HT1080 (cell line): ENCODE results near the gene RUNX3. TPM values are rescaled to one million over a fixed set of nuclear protein-coding genes. Genes with fewer than 3 reads are reported as not detected.

Source experiments
- DNase-seq: peaks from one replicate; pipeline ENCODE4 v3.0.0-alpha.2; 2015; ENCODE audit warnings: low read depth
- total RNA-seq: library from RNA; depleted of rRNA; stranded (reverse); fragments of >200 nt; shearing (Covaris generic); gene quantifications from 2 replicates; pipeline ENCODE4 v1.2.3, GENCODE V29; 2014

Gene RUNX3
- total RNA-seq, 1 experiment from 2014 or later = 5.5 TPM

- DNase-seq = no peak
Observed at GRCh38 chr1:24866211-24867083, 63.6 kb downstream of the RUNX3 start.

- DNase-seq = no peak
Observed at GRCh38 chr1:24865587-24865986, 64.5 kb downstream of the RUNX3 start.

GRCh38 chr1:24865168-24865567, 64.9 kb downstream of the RUNX3 start:
- peak; percentile 47 for DNase-seq

- no peak for DNase-seq
Observed at GRCh38 chr1:24864370-24864777, 65.7 kb downstream of the RUNX3 start.

GRCh38 chr1:24862775-24863483, 67.1 kb downstream of the RUNX3 start:
- no peak for DNase-seq

GRCh38 chr1:24861821-24862727, 68.0 kb downstream of the RUNX3 start:
- no peak for DNase-seq

GRCh38 chr1:24860841-24861240, 69.2 kb downstream of the RUNX3 start:
- DNase-seq = no peak

- no peak for DNase-seq
Observed at GRCh38 chr1:24859063-24860010, 70.7 kb downstream of the RUNX3 start.

GRCh38 chr1:24858277-24858676, 71.8 kb downstream of the RUNX3 start:
- DNase-seq = no peak

GRCh38 chr1:24857507-24858133, 72.5 kb downstream of the RUNX3 start:
- DNase-seq = no peak

- DNase-seq = no peak
Observed at GRCh38 chr1:24856787-24857506, 73.1 kb downstream of the RUNX3 start.

GRCh38 chr1:24855474-24855873, 74.6 kb downstream of the RUNX3 start:
- DNase-seq = no peak

- DNase-seq = no peak
Observed at GRCh38 chr1:24853649-24854048, 76.4 kb downstream of the RUNX3 start.

GRCh38 chr1:24850328-24850920, 79.7 kb downstream of the RUNX3 start:
- DNase-seq = peak; percentile 25

GRCh38 chr1:24849672-24850295, 80.3 kb downstream of the RUNX3 start:
- peak; percentile 44 for DNase-seq
